CD8-positive, alpha-beta memory T cell (primary cell): ENCODE measurements around the gene TMF1. TPM values are rescaled to one million over a fixed set of nuclear protein-coding genes. Genes with fewer than 3 reads are reported as not detected.

Experiments used
- CTCF ChIA-PET: fragments of 350-600 bp; sonication (Branson Sonifier 250); formaldehyde crosslinking; loops from one replicate; lab custom pipeline; 2021; ENCODE audit warnings: antibody characterized with exemption; lab: Charles Lee
- POLR2A ChIA-PET: fragments of 350-600 bp; sonication (Branson Sonifier 250); formaldehyde crosslinking; loops from one replicate; lab custom pipeline; 2021; ENCODE audit warnings: antibody characterized with exemption; lab: Charles Lee
- DNase-seq, 5 donors: peaks; one replicate each; pipeline versions ENCODE4 v3.0.0 to v3.0.0-alpha.2; 2020 to 2022; ENCODE audit warnings: mixed read lengths in 1 of 5
- H3K27ac ChIP-seq: one replicate; pipeline ENCODE4 v1.7.0; 2013; ENCODE audit warnings: low read depth, mild to moderate bottlenecking, low read length, moderate library complexity
- H3K27me3 ChIP-seq: 2 replicates; pipeline ENCODE4 v1.7.0; 2013; ENCODE audit warnings: low read length, mild to moderate bottlenecking; ENCODE audit not compliant: insufficient read depth, poor library complexity, severe bottlenecking
- H3K36me3 ChIP-seq: 2 replicates; pipeline ENCODE4 v1.7.0; 2013; ENCODE audit warnings: mild to moderate bottlenecking, low read length, moderate library complexity; ENCODE audit not compliant: insufficient read depth
- H3K4me1 ChIP-seq: 2 replicates; pipeline ENCODE4 v1.7.0; 2013; ENCODE audit warnings: mild to moderate bottlenecking, low read length, moderate library complexity; ENCODE audit not compliant: insufficient read depth
- H3K4me3 ChIP-seq: 2 replicates; pipeline ENCODE4 v1.7.0; 2013; ENCODE audit warnings: mild to moderate bottlenecking, low read length
- H3K9me3 ChIP-seq: 2 replicates; pipeline ENCODE4 v1.7.0; 2013; ENCODE audit warnings: mild to moderate bottlenecking, low read length
- H3K27ac Mint-ChIP-seq, 8 donors: one replicate each; pipeline ENCODE4 v1.8.0; 2020 to 2021; ENCODE audit warnings: mixed read lengths in 8 of 8, mild to moderate bottlenecking in 6 of 8, inconsistent platforms in 3 of 8, moderate library complexity in 3 of 8
- H3K27me3 Mint-ChIP-seq, 2 donors: one replicate each; pipeline ENCODE4 v1.8.0; 2020 to 2021; ENCODE audit warnings: mixed read lengths in 2 of 2, mild to moderate bottlenecking in 1 of 2, moderate library complexity in 1 of 2
- H3K36me3 Mint-ChIP-seq, 3 donors: one replicate each; pipeline ENCODE4 v1.8.0; 2020 to 2021; ENCODE audit warnings: mixed read lengths in 3 of 3, inconsistent platforms in 1 of 3, mild to moderate bottlenecking in 1 of 3
- H3K4me1 Mint-ChIP-seq, 3 donors: one replicate each; pipeline ENCODE4 v1.8.0; 2020 to 2021; ENCODE audit warnings: mixed read lengths in 3 of 3, inconsistent platforms in 1 of 3, mild to moderate bottlenecking in 1 of 3
- H3K4me3 Mint-ChIP-seq, 7 donors: one replicate each; pipeline ENCODE4 v1.8.0; 2020 to 2021; ENCODE audit warnings: mixed read lengths in 7 of 7, mild to moderate bottlenecking in 6 of 7, moderate library complexity in 4 of 7, inconsistent platforms in 2 of 7
- H3K9me3 Mint-ChIP-seq, 5 donors: one replicate each; pipeline ENCODE4 v1.8.0; 2020 to 2022; ENCODE audit warnings: mixed read lengths in 5 of 5, mild to moderate bottlenecking in 3 of 5, moderate library complexity in 2 of 5, inconsistent platforms in 1 of 5
- polyA plus RNA-seq: library from polyadenylated mRNA; unstranded; fragments of 300-500 nt; fragmentation: Illumina TruSeq; gene quantifications from one replicate; pipeline ENCODE4 v1.2.3, GENCODE V29; 2021
- total RNA-seq, 2 experiments: library from RNA; stranded (reverse); gene quantifications; one replicate each; pipeline ENCODE4 v1.2.3, GENCODE V29; 2021

TMF1 gene
- total and polyA plus RNA-seq, 3 experiments from 2014 or later, result 31.8 to 40.0 (median 35.6) TPM

DNA sequence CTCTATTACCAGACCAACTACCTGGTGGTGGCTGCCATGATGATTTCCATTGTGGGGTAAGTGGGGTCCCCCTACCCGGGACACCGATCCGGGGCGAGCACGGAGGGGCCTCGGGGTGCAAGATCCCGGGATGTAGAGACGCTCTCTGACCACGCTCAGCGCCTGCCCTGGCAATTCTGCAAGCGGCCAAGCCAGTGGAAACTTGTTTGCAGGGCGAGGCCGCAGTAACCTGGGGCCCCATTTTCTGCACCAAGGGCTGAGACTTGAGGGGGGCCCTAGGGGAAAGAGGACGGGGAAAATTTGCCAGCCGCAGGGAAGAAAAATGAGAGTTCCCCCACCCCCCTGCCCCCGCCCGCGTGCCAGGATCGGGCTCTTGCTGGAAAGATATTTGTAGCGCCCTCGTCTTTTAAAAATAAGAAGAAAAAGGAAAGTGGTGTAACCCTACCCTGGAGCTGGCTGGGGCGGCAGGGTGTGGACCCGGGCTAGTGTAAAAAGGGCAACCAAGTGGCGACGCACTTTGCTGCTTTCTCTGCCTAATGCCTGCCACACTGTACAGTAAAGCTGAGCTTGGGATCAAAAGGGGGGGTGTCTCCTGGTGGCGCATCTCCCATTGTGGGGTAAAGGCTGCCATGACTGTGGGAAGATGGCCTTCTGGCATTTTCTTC is 33.2 kb upstream of the TMF1 start:
- Mint-ChIP-seq H3K4me3 (peak overlapping the region; percentile 93 to 99 (median 96)), H3K9me3 (no peaks in the 10 kb centered on the region), H3K27me3 (no peaks in the 10 kb centered on the region), H3K27ac (peak overlapping the region; percentile 89 to 99 (median 98)), H3K36me3 (peaks cover 0 to 36% (median 7%) of the 10 kb centered on the region in 3 donors), H3K4me1 (peaks cover 76 to 82% (median 81%) of the 10 kb centered on the region in 3 donors)
- peaks cover 76% of the 10 kb centered on the region for H3K4me1 ChIP-seq
- CTCF ChIA-PET, result interaction anchor here (0.9 to 1.6 kb wide), 6 partner anchors 8 to 36 kb away, joined by 3 to 5 read pairs (median 4); no protein-coding TSS in a partner anchor
- POLR2A ChIA-PET, result interaction anchor here (0.6 to 2.0 kb wide), 8 partner anchors 8 to 72 kb away, joined by 3 to 15 read pairs (median 6); partner anchors contain the start of genes EOGT and TMF1
- DNase-seq, result peak in 2 of 5 donors; percentile 7 to 56
- H3K36me3 ChIP-seq, result no peaks in the 10 kb centered on the region
- H3K27me3 ChIP-seq, result no peaks in the 10 kb centered on the region
- H3K9me3 ChIP-seq, result no peaks in the 10 kb centered on the region
- H3K27ac ChIP-seq, result peak overlapping the region; percentile 77
- peak overlapping the region; percentile 67 for H3K4me3 ChIP-seq

DNA sequence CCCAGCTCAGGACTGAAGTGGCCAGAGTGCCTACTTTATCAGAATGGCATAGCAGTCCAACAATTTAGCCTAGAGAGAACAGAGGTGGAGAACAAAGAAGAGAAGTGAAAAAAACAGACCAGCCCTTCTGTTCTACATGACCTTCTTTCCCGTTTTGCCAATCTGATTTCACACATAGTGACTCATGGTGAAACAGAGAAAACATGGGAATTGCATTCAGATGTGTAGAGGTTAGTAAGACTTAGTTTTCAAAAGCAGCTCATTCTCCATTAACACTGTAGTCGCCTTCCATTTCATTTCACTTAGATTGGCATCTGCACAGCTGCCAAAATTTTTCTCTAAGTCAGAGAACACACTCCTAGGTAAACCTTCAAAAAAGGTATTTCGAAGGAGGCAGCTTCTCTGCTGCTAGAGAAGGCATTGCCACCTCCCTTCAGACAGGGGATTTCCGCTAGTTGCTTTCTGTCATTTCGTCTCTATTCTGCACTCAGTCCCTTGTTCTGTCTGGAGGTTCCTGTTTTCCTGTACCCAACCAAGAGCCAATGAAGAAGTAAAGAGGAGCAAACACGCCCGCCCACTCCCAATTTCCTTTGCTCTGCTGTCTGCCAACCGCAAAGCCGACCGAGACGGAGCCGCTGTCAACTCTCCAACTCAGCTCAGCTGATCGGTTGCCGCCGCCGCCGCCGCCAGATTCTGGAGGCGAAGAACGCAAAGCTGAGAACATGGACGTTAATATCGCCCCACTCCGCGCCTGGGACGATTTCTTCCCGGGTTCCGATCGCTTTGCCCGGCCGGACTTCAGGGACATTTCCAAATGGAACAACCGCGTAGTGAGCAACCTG is 32.4 kb upstream of the TMF1 start, which contains the start of gene ARL6IP5:
Gene ARL6IP5, plus strand, starts transcription at position 612 of the 842 bp plus-strand sequence. Its CDS starts 111 bp downstream, at position 723.
- Histone ChIP-seq H3K27ac (peak within 1 kb of the TSS; percentile 77), H3K4me3 (peak within 1 kb of the TSS; percentile 67), H3K4me1 (peaks cover 69% of the 10 kb centered on the region), H3K36me3 (no peaks in the 10 kb centered on the region), H3K27me3 (no peaks in the 10 kb centered on the region), H3K9me3 (no peaks in the 10 kb centered on the region)
- Mint-ChIP-seq H3K4me3 (peak within 1 kb of the TSS; percentile 93 to 99 (median 96)), H3K36me3 (peaks cover 0 to 30% (median 4%) of the 10 kb centered on the region in 3 donors), H3K9me3 (no peaks in the 10 kb centered on the region), H3K27me3 (no peaks in the 10 kb centered on the region), H3K27ac (peak within 1 kb of the TSS; percentile 89 to 99 (median 98)), H3K4me1 (peaks cover 71 to 78% (median 75%) of the 10 kb centered on the region in 3 donors)
- ChIA-PET POLR2A (interaction anchor here (0.5 to 1.7 kb wide), 6 partner anchors 9 to 32 kb away, joined by 3 to 15 read pairs (median 4); partner anchors contain the start of gene TMF1), CTCF (interaction anchor here (0.6 to 1.6 kb wide), 7 partner anchors 9 to 71 kb away, joined by 3 to 5 read pairs (median 3); partner anchors contain the start of gene EOGT)
- DNase-seq, result peak; percentile 84 to 93 (median 87)

DNA sequence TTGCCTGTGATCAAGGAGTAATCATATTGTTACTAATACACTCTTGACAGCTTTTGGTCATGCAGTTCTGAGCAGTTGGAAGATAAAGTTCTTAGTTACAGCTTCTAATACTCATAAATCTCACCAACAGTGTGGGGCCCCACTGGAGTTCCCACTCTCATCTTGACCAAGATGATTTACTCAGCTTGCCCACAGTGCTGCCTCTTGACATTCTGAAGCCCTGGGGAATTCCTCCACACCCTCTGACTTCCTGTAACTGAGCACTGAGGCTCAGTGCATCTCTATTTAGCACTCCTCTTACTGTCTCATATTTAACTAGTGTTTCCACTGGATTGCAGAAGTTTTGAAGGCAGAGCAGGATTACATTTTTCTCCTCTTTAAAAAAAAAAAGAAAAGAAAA is 30.7 kb upstream of the TMF1 start:
- H3K9me3 Mint-ChIP-seq, result no peaks in the 10 kb centered on the region
- H3K4me3 Mint-ChIP-seq, result peak overlapping the region; percentile 33 to 90 (median 71)
- ChIA-PET CTCF (interaction anchor here (1.1 to 1.6 kb wide), 2 partner anchors 30 to 38 kb away, joined by 3 to 5 read pairs; partner anchors contain the start of gene TMF1), POLR2A (interaction anchor here (1.9 kb wide), 1 partner anchor 32 kb away, joined by 5 read pairs; no protein-coding TSS in a partner anchor)
- no peaks in the 10 kb centered on the region for H3K27me3 ChIP-seq
- peaks cover 0 to 31% (median 0%) of the 10 kb centered on the region in 3 donors for H3K36me3 Mint-ChIP-seq
- peak overlapping the region; percentile 17 for H3K27ac ChIP-seq
- H3K4me3 ChIP-seq, result peak overlapping the region; percentile 26
- H3K4me1 Mint-ChIP-seq, result peaks cover 73 to 78% (median 75%) of the 10 kb centered on the region in 3 donors
- no peaks in the 10 kb centered on the region for H3K27me3 Mint-ChIP-seq
- H3K9me3 ChIP-seq, result no peaks in the 10 kb centered on the region
- no peaks in the 10 kb centered on the region for H3K36me3 ChIP-seq
- H3K27ac Mint-ChIP-seq, result peak overlapping the region; percentile 84 to 99 (median 98)
- H3K4me1 ChIP-seq, result peaks cover 69% of the 10 kb centered on the region
- peak; percentile 44 to 71 (median 53) for DNase-seq

DNA sequence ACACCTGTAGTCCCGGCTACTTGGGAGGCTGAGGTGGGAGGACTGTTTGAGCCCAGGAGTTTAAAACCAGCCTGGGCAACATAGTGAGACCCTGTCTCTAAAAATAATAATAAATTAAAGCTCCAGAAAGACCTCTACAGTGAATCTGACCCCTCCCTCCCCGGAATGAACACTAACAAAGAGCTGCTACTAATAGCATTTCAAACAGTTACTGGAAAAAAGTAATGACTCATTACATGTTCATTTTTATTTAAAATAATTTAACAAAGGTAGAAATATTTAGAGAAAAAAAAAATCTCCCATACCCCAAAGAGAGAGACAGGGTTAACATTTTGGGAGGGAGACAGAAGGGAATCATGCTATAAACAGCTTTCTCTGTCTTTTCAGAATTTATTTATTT is 30.2 kb upstream of the TMF1 start:
- peaks cover 68% of the 10 kb centered on the region for H3K4me1 ChIP-seq
- DNase-seq, result no peak
- Mint-ChIP-seq H3K4me3 (peak overlapping the region in 5 of 7 donors; percentile 33 to 90 (median 76)), H3K36me3 (peaks cover 0 to 32% (median 0%) of the 10 kb centered on the region in 3 donors), H3K27ac (peak overlapping the region; percentile 84 to 99 (median 98)), H3K9me3 (no peaks in the 10 kb centered on the region), H3K4me1 (peaks cover 74 to 78% (median 77%) of the 10 kb centered on the region in 3 donors), H3K27me3 (no peaks in the 10 kb centered on the region)
- ChIA-PET CTCF (interaction anchor here (1.1 to 1.6 kb wide), 2 partner anchors 30 to 38 kb away, joined by 3 to 5 read pairs; partner anchors contain the start of gene TMF1), POLR2A (interaction anchor here (1.9 kb wide), 1 partner anchor 31 kb away, joined by 5 read pairs; no protein-coding TSS in a partner anchor)
- H3K27me3 ChIP-seq, result no peaks in the 10 kb centered on the region
- peak overlapping the region; percentile 17 for H3K27ac ChIP-seq
- H3K4me3 ChIP-seq, result no peak overlapping the region
- H3K36me3 ChIP-seq, result no peaks in the 10 kb centered on the region
- H3K9me3 ChIP-seq, result no peaks in the 10 kb centered on the region

DNA sequence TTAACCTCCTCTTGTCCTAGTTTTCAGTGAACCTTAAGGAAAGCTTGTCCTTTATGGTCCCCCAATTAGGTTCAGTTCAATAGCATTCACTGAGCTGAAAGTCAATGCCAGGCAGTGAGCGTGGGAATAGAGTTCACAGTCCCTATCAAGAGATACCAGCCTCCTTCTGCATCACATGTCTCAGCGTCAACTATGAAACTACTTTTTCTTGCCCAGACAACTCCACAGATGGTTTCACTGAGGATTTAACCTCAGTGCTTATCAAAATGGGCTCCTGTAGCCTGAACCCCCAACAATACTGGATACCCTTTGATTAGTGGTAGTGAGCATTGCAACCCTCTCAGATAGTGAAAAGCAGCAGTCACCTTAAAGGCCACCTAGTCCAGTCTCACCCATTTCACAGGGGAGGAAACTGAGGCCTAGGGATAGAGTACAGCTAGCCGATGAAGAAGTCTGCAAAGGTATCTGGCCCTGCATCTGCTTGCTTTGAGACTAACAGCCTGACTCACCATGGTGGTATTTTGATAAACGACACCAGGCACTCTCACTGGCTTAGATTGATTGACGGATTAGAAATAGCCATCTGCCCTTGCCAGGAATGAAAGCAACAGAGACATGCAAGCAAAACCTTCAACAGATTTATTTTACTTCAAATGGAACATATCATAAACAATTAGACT is 29.6 kb upstream of the TMF1 start:
- Mint-ChIP-seq H3K4me1 (peaks cover 74 to 79% (median 77%) of the 10 kb centered on the region in 3 donors), H3K27me3 (no peaks in the 10 kb centered on the region), H3K36me3 (peaks cover 0 to 34% (median 0%) of the 10 kb centered on the region in 3 donors), H3K4me3 (peak overlapping the region; percentile 53 to 80 (median 72)), H3K27ac (peak overlapping the region; percentile 86 to 99 (median 98)), H3K9me3 (no peaks in the 10 kb centered on the region)
- Histone ChIP-seq H3K4me3 (peak overlapping the region; percentile 21), H3K4me1 (peaks cover 63% of the 10 kb centered on the region), H3K27ac (no peak overlapping the region), H3K36me3 (no peaks in the 10 kb centered on the region), H3K9me3 (no peaks in the 10 kb centered on the region), H3K27me3 (no peaks in the 10 kb centered on the region)
- CTCF ChIA-PET, result interaction anchor here (1.0 to 1.6 kb wide), 2 partner anchors 29 to 39 kb away, joined by 4 to 5 read pairs; partner anchors contain the start of gene TMF1
- POLR2A ChIA-PET, result interaction anchor here (1.5 to 1.9 kb wide), 3 partner anchors 10 to 30 kb away, joined by 3 to 6 read pairs (median 5); no protein-coding TSS in a partner anchor
- DNase-seq, result no peak

DNA sequence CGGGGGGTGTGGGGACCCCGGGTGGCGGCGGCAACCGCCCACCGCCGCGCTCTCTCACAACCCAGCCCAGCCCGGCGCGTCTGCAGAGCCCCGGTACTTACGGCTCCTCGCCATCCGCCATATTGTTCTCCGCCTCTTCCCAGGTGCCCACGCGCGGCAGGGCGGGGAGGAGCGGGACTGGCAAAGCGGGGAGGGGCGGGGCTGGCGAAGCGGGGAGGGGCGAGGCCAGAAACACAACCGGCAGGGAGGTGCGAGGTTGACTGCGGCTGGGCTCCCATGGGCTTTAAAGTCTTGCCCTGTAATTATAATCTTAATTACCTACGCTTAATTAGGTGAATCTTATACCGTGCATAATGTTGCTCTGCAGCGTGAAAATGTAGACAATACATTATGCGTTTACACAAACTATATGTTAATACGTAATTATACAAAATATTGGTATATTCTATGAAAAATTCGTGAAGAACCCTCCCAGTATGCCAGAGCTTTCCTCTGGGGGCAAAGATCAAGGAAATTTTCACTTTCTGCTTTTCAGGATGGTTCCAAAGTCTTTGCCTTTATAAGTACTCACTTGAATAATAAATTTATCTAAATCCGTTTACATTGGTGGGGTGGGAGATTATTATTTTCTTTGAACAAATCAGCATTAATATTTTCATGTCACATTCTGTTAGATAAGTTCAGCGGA is 28.2 kb upstream of the TMF1 start, which contains the start of gene UBA3:
Gene UBA3, minus strand, starts transcription at position 133 of the 688 bp plus-strand sequence. Its CDS starts 12 bp downstream, at position 121.
- POLR2A ChIA-PET, result interaction anchor here (1.0 to 1.7 kb wide), 3 partner anchors 11 to 28 kb away, joined by 3 to 6 read pairs (median 3); no protein-coding TSS in a partner anchor

More for the DNA sequence above, 28.2 kb upstream of the TMF1 start, which contains the start of gene UBA3:
- Mint-ChIP-seq H3K9me3 (no peaks in the 10 kb centered on the region), H3K27me3 (no peaks in the 10 kb centered on the region), H3K4me1 (peaks cover 70 to 77% (median 73%) of the 10 kb centered on the region in 3 donors), H3K27ac (peak within 1 kb of the TSS; percentile 69 to 98 (median 94)), H3K36me3 (peaks cover 0 to 30% (median 0%) of the 10 kb centered on the region in 3 donors), H3K4me3 (peak within 1 kb of the TSS; percentile 80 to 92 (median 87))
- H3K36me3 ChIP-seq, result no peaks in the 10 kb centered on the region
- peak within 1 kb of the TSS; percentile 62 for H3K27ac ChIP-seq
- CTCF ChIA-PET, result no interaction called here
- peaks cover 63% of the 10 kb centered on the region for H3K4me1 ChIP-seq
- H3K9me3 ChIP-seq, result no peaks in the 10 kb centered on the region
- H3K4me3 ChIP-seq, result peak within 1 kb of the TSS; percentile 85
- no peaks in the 10 kb centered on the region for H3K27me3 ChIP-seq
- DNase-seq, result peak; percentile 84 to 94 (median 87)
